ENCODE measurements around the gene ARHGAP29.

- TF ChIP-seq CTCF (IDR thresholded peaks at IDR 0.05; ENCODE audit: low read length) (no peak), EZH2 (IDR thresholded peaks at IDR 0.05; ENCODE audit: borderline replicate concordance, low read length) (no peak)
These were observed 37.2 kb upstream of the ARHGAP29 start for GRCh38 chr1:94274561-94274960.
